H9 (cell line): ENCODE results near the gene GRIA4. TPM values are rescaled to one million over a fixed set of nuclear protein-coding genes. Genes with fewer than 3 reads are reported as not detected.

Experiments used
- DNase-seq: peaks from one replicate; pipeline ENCODE4 v3.0.0-alpha.2; 2017
- H2AFZ ChIP-seq: one replicate; pipeline ENCODE4 v1.6.1; 2013; ENCODE audit warnings: mild to moderate bottlenecking, low read length, control low read depth, moderate library complexity
- H2AK5ac ChIP-seq: 2 replicates; pipeline ENCODE4 v1.6.1; 2013; ENCODE audit warnings: low read length, control low read depth, mixed read lengths; ENCODE audit not compliant: insufficient read length
- H2BK120ac ChIP-seq: one replicate; pipeline ENCODE4 v1.6.1; 2013; ENCODE audit warnings: low read depth, mild to moderate bottlenecking, low read length, control low read depth, inconsistent platforms; ENCODE audit not compliant: poor library complexity, severe bottlenecking
- H2BK12ac ChIP-seq: 2 replicates; pipeline ENCODE4 v1.6.1; 2013; ENCODE audit warnings: low read length, control low read depth, mixed read lengths, low read depth; ENCODE audit not compliant: insufficient read length
- H2BK15ac ChIP-seq: 2 replicates; pipeline ENCODE4 v1.6.1; 2013; ENCODE audit warnings: low read depth, low read length, control low read depth
- H2BK20ac ChIP-seq: one replicate; pipeline ENCODE4 v1.6.1; 2013; ENCODE audit warnings: low read depth, mild to moderate bottlenecking, low read length, control low read depth, inconsistent platforms; ENCODE audit not compliant: poor library complexity, severe bottlenecking
- H2BK5ac ChIP-seq: 2 replicates; pipeline ENCODE4 v1.6.1; 2013; ENCODE audit warnings: low read length, control low read depth, mixed read lengths; ENCODE audit not compliant: insufficient read length
- H3K14ac ChIP-seq: 2 replicates; pipeline ENCODE4 v1.6.1; 2013; ENCODE audit warnings: low read length, control low read depth; ENCODE audit not compliant: insufficient read depth
- H3K18ac ChIP-seq: 2 replicates; pipeline ENCODE4 v1.6.1; 2013; ENCODE audit warnings: low read depth, mild to moderate bottlenecking, mixed read lengths, low read length, control low read depth; ENCODE audit not compliant: insufficient read length
- H3K23ac ChIP-seq: 2 replicates; pipeline ENCODE4 v1.6.1; 2013; ENCODE audit warnings: low read length, control low read depth, mixed read lengths, low read depth; ENCODE audit not compliant: insufficient read length
- H3K23me2 ChIP-seq: 2 replicates; pipeline ENCODE4 v1.6.1; 2013; ENCODE audit warnings: low read depth, mild to moderate bottlenecking, mixed read lengths, low read length, control low read depth; ENCODE audit not compliant: insufficient read length, poor library complexity, severe bottlenecking
- H3K27ac ChIP-seq: 2 replicates; pipeline ENCODE4 v1.5.1; 2013; ENCODE audit warnings: low read length, control low read depth, mixed read lengths, low read depth; ENCODE audit not compliant: insufficient read length
- H3K27me3 ChIP-seq: 2 replicates; pipeline ENCODE4 v1.6.1; 2013; ENCODE audit warnings: low read length, control low read depth, inconsistent platforms; ENCODE audit not compliant: insufficient read depth
- H3K4ac ChIP-seq: 2 replicates; pipeline ENCODE4 v1.6.1; 2013; ENCODE audit warnings: low read depth, mild to moderate bottlenecking, control low read depth, inconsistent platforms, low read length, moderate library complexity
- H3K4me1 ChIP-seq: 2 replicates; pipeline ENCODE4 v1.6.1; 2013; ENCODE audit warnings: low read length, control low read depth, inconsistent platforms; ENCODE audit not compliant: insufficient read depth
- H3K4me2 ChIP-seq: 2 replicates; pipeline ENCODE4 v1.6.1; 2013; ENCODE audit warnings: low read length, control low read depth, mixed read lengths; ENCODE audit not compliant: insufficient read length, insufficient read depth
- H3K56ac ChIP-seq: 2 replicates; pipeline ENCODE4 v1.6.1; 2013; ENCODE audit warnings: low read depth, mild to moderate bottlenecking, mixed read lengths, low read length, control low read depth; ENCODE audit not compliant: insufficient read length
- H3K79me1 ChIP-seq: 2 replicates; pipeline ENCODE4 v1.6.1; 2013; ENCODE audit warnings: low read depth, mild to moderate bottlenecking, moderate library complexity, low read length, control low read depth, inconsistent platforms; ENCODE audit not compliant: insufficient read depth, poor library complexity, severe bottlenecking
- H3K79me2 ChIP-seq: 2 replicates; pipeline ENCODE4 v1.6.1; 2013; ENCODE audit warnings: low read length, control low read depth, inconsistent platforms; ENCODE audit not compliant: insufficient read depth
- H3K9ac ChIP-seq: 2 replicates; pipeline ENCODE4 v1.6.1; 2013; ENCODE audit warnings: low read length, control low read depth, mixed read lengths; ENCODE audit not compliant: insufficient read length; ENCODE audit errors: extremely low read depth
- H3K9me3 ChIP-seq: one replicate; pipeline ENCODE4 v1.6.1; 2013; ENCODE audit warnings: low read depth, low read length, inconsistent platforms; ENCODE audit not compliant: control insufficient read depth
- H3T11ph ChIP-seq: one replicate; pipeline ENCODE4 v1.6.1; 2013; ENCODE audit warnings: mild to moderate bottlenecking, low read length, control low read depth, inconsistent platforms
- H4K20me1 ChIP-seq: one replicate; pipeline ENCODE4 v1.6.1; 2013; ENCODE audit not compliant: control insufficient read depth, insufficient read length, insufficient read depth
- H4K5ac ChIP-seq: 2 replicates; pipeline ENCODE4 v1.6.1; 2013; ENCODE audit warnings: low read depth, mild to moderate bottlenecking, mixed read lengths, low read length, control low read depth; ENCODE audit not compliant: insufficient read length
- H4K8ac ChIP-seq: replicated peaks from 2 replicates; pipeline ENCODE4 v1.6.1; 2013; ENCODE audit warnings: low read length, control low read depth, mixed read lengths, low read depth; ENCODE audit not compliant: insufficient read length
- H4K91ac ChIP-seq: 2 replicates; pipeline ENCODE4 v1.6.1; 2013; ENCODE audit warnings: low read depth, mild to moderate bottlenecking, moderate library complexity, mixed read lengths, low read length, control low read depth; ENCODE audit not compliant: insufficient read length
- H3K27ac Mint-ChIP-seq, 3 experiments: 2 replicates in 2 of 3; 3 replicates in 1 of 3; pipeline ENCODE4 v1.8.0; 2020 to 2021; ENCODE audit warnings: mixed read lengths in 3 of 3, mild to moderate bottlenecking in 1 of 3, moderate library complexity in 1 of 3
- H3K27me3 Mint-ChIP-seq: 2 replicates; pipeline ENCODE4 v1.8.0; 2021; ENCODE audit warnings: low read depth, mild to moderate bottlenecking, moderate library complexity, mixed read lengths
- H3K36me3 Mint-ChIP-seq, 3 experiments: 2 replicates in 2 of 3; 3 replicates in 1 of 3; pipeline ENCODE4 v1.8.0; 2020 to 2021; ENCODE audit warnings: low read depth in 3 of 3, mixed read lengths in 3 of 3; ENCODE audit not compliant: insufficient read depth in 1 of 3
- H3K4me1 Mint-ChIP-seq, 2 experiments: 2 replicates each; pipeline ENCODE4 v1.8.0; 2020; ENCODE audit warnings: mixed read lengths in 2 of 2
- H3K4me3 Mint-ChIP-seq, 2 experiments: 2 replicates in 1 of 2; 3 replicates in 1 of 2; pipeline ENCODE4 v1.8.0; 2020 to 2021; ENCODE audit warnings: mild to moderate bottlenecking in 2 of 2, mixed read lengths in 2 of 2, moderate library complexity in 1 of 2
- H3K9me3 Mint-ChIP-seq, 2 experiments: 2 replicates in 1 of 2; 3 replicates in 1 of 2; pipeline ENCODE4 v1.8.0; 2020; ENCODE audit warnings: mild to moderate bottlenecking in 2 of 2, mixed read lengths in 2 of 2, moderate library complexity in 1 of 2
- WGBS: extraction: QIAGEN DNeasy Blood & Tissue Kit; methylation state at CpG from one replicate; pipeline ENCODE4 v1.1.7; 2013; ENCODE audit warnings: missing lambda C conversion rate, low lambda C conversion rate, mixed read lengths; ENCODE audit not compliant: insufficient read length; ENCODE audit errors: extremely low coverage; 5-methylcytosine and 5-hydroxymethylcytosine counted together
- total RNA-seq: library from RNA; stranded (reverse); gene quantifications from 2 replicates; pipeline ENCODE4 v1.2.1, GENCODE V29; 2021
- TF ChIP-seq, protein P1 (sequence below): fragments of 200-600 bp; sonication (generic); conservative IDR thresholded peaks from 3 replicates; pipeline ENCODE4 v1.8.0; 2021; ENCODE audit warnings: antibody characterized with exemption, mild to moderate bottlenecking

Gene GRIA4
- total RNA-seq, 1 experiment from 2014 or later = 0.83 TPM

DNA sequence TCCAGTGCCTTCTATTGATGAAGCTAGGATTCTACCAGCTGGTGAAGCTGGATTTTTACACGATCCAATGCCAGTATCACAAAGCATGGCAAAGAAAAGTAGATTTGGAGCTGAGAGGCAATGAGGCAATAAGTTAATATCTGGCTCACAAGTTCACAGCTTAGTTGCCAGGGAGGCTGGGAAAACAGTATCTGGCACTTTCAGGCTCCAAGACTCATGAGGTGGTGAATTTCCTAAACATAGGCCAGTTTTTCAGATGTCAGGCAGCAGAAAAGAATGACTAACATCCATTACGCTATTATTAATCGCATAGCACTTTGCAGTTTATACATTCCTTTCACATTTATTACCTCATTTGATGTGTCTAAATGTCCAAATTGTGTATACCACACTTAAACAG, 122.7 kb downstream of the GRIA4 start:
- H3K14ac ChIP-seq = no peak overlapping the region
- no peak overlapping the region for H3K27ac ChIP-seq
- no peaks in the 10 kb centered on the region for H3K4me1 ChIP-seq
- H3K9me3 ChIP-seq = no peaks in the 10 kb centered on the region
- no CpG with 5 or more reads among the region's 3 CpGs for WGBS
- H3K56ac ChIP-seq = no peak overlapping the region
- TF ChIP-seq, protein P1, sequence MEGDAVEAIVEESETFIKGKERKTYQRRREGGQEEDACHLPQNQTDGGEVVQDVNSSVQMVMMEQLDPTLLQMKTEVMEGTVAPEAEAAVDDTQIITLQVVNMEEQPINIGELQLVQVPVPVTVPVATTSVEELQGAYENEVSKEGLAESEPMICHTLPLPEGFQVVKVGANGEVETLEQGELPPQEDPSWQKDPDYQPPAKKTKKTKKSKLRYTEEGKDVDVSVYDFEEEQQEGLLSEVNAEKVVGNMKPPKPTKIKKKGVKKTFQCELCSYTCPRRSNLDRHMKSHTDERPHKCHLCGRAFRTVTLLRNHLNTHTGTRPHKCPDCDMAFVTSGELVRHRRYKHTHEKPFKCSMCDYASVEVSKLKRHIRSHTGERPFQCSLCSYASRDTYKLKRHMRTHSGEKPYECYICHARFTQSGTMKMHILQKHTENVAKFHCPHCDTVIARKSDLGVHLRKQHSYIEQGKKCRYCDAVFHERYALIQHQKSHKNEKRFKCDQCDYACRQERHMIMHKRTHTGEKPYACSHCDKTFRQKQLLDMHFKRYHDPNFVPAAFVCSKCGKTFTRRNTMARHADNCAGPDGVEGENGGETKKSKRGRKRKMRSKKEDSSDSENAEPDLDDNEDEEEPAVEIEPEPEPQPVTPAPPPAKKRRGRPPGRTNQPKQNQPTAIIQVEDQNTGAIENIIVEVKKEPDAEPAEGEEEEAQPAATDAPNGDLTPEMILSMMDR = no peak
- no peak overlapping the region for H4K91ac ChIP-seq
- H2AK5ac ChIP-seq = no peak overlapping the region
- no peak overlapping the region for H2BK120ac ChIP-seq
- H4K8ac ChIP-seq = no peak overlapping the region
- Mint-ChIP-seq H3K9me3 (peaks cover 5 to 14% of the 10 kb centered on the region in 2 experiments; a peak in 4 of 5 replicates), H3K4me3 (no peak overlapping the region), H3K27me3 (no peaks in the 10 kb centered on the region), H3K4me1 (no peaks in the 10 kb centered on the region), H3K36me3 (peaks cover 0 to 8% (median 7%) of the 10 kb centered on the region in 3 experiments; a peak in 4 of 7 replicates), H3K27ac (no peak overlapping the region)
- H3K9ac ChIP-seq = no peak overlapping the region
- no peaks in the 10 kb centered on the region for H3K23me2 ChIP-seq
- no peaks in the 10 kb centered on the region for H3K79me2 ChIP-seq
- no peaks in the 10 kb centered on the region for H3K27me3 ChIP-seq
- H4K20me1 ChIP-seq = no peaks in the 10 kb centered on the region
- no peak overlapping the region for H3K23ac ChIP-seq
- no peak overlapping the region for H3K18ac ChIP-seq
- H4K5ac ChIP-seq = no peak overlapping the region
- H3T11ph ChIP-seq = no peak overlapping the region
- DNase-seq = no peak
- H2BK15ac ChIP-seq = no peak overlapping the region
- no peaks in the 10 kb centered on the region for H3K79me1 ChIP-seq
- no peak overlapping the region for H3K4me2 ChIP-seq
- no peak overlapping the region for H2AFZ ChIP-seq
- no peak overlapping the region for H2BK12ac ChIP-seq
- no peak overlapping the region for H3K4ac ChIP-seq
- H2BK5ac ChIP-seq = no peak overlapping the region
- H2BK20ac ChIP-seq = no peak overlapping the region
